ENCODE measurements around the gene GBP7. TPM values are rescaled to one million over a fixed set of nuclear protein-coding genes. Genes with fewer than 3 reads are reported as not detected.

The GBP7 gene
- total RNA-seq, 1 donor, result not detected

- H3K4me3 ChIP-seq (ENCODE audit: low read depth, low read length), result no peak overlapping the region
- DNase-seq (ENCODE audit: low read depth), result peak; percentile 8
- TF ChIP-seq CTCF (IDR thresholded peaks at IDR 0.05; ENCODE audit: insufficient read depth, low read length), result no peak
These were observed 4.8 kb downstream of the GBP7 start for GRCh38 chr1:89171067-89171438.

- TF ChIP-seq CTCF (IDR thresholded peaks at IDR 0.05; ENCODE audit: insufficient read depth, low read length), result no peak
- H3K4me3 ChIP-seq (ENCODE audit: low read depth, low read length), result no peak overlapping the region
- DNase-seq (ENCODE audit: low read depth), result no peak
These were observed 5.4 kb downstream of the GBP7 start for GRCh38 chr1:89170170-89171066.

- H3K4me3 ChIP-seq (ENCODE audit: low read depth, low read length), result no peak overlapping the region
- no peak for DNase-seq (ENCODE audit: low read depth)
- no peak for TF ChIP-seq CTCF (IDR thresholded peaks at IDR 0.05; ENCODE audit: insufficient read depth, low read length)
These were observed 6.6 kb downstream of the GBP7 start for GRCh38 chr1:89169166-89169565.

- H3K4me3 ChIP-seq (ENCODE audit: low read depth, low read length), result no peak overlapping the region
- TF ChIP-seq CTCF (IDR thresholded peaks at IDR 0.05; ENCODE audit: insufficient read depth, low read length), result no peak
- DNase-seq (ENCODE audit: low read depth), result no peak
These were observed 8.1 kb downstream of the GBP7 start for GRCh38 chr1:89167590-89168230.

- no peak for DNase-seq (ENCODE audit: low read depth)
- no peak for TF ChIP-seq CTCF (IDR thresholded peaks at IDR 0.05; ENCODE audit: insufficient read depth, low read length)
- H3K4me3 ChIP-seq (ENCODE audit: low read depth, low read length), result no peak overlapping the region
These were observed 9.1 kb downstream of the GBP7 start for GRCh38 chr1:89166705-89167104.

GRCh38 chr1:89165811-89166210 lies 10.0 kb downstream of the GBP7 start:
- TF ChIP-seq CTCF (IDR thresholded peaks at IDR 0.05; ENCODE audit: insufficient read depth, low read length), result no peak
- DNase-seq (ENCODE audit: low read depth), result no peak
- no peak overlapping the region for H3K4me3 ChIP-seq (ENCODE audit: low read depth, low read length)

Data from fibroblast of the aortic adventitia (primary cell).